T47D (cell line): Measurements from ENCODE around the gene FAM13A.

Source experiments
- DNase-seq, 2 experiments: peaks; one replicate each; pipeline versions ENCODE4 v3.0.0 to v3.0.0-alpha.2; 2011 to 2012; ENCODE audit warnings: low read depth in 1 of 2, low spot score in 1 of 2
- JUND ChIP-seq: IDR thresholded peaks from 2 replicates; pipeline ENCODE4 v1.6.1; 2012; ENCODE audit warnings: low read depth
- in situ Hi-C: cut with HindIII; loops from 2 replicates; pipeline ENCODE4 v1.10.0; 2016; ENCODE audit warnings: low sequenced_read_pairs, low pct_unique_long_range_greater_than_20kb

The FAM13A gene

GRCh38 chr4:88981993-88982392, 75.0 kb downstream of the FAM13A start:
- no peak for DNase-seq
- in situ Hi-C loops, result no loop called here
- no peak for TF ChIP-seq JUND

- TF ChIP-seq JUND, result no peak
- in situ Hi-C loops, result no loop called here
Observed at GRCh38 chr4:88981556-88981955, 75.4 kb downstream of the FAM13A start.

DNA sequence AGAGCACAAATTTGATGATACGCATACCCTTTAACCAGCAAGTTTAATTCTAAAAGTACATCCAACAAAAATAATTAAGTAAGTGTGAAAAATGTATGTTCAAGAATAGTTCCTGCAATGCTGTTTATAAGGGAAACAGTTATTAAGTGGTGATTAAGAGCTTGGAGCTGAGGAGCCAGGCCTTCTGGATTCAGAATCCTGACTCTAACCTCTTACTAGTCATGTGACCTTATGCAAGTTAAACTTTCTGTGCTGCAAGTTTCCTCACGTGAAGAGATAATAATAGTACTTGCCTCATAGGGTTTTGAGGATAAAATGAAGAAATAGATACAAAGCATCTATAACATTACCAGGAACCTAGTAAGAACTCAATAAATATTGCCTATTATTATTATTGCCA, 77.7 kb downstream of the FAM13A start:
- no peak for TF ChIP-seq JUND
- no peak for DNase-seq
- in situ Hi-C loops, result no loop called here

More at GRCh38 chr4:88981556-88981955, 75.4 kb downstream of the FAM13A start:
- DNase-seq, result no peak

- no peak for DNase-seq
- TF ChIP-seq JUND, result no peak
- in situ Hi-C loops, result no loop called here
Observed at GRCh38 chr4:88976775-88977035, 80.3 kb downstream of the FAM13A start.

- TF ChIP-seq JUND, result no peak
- no peak for DNase-seq
- in situ Hi-C loops, result no loop called here
Observed at GRCh38 chr4:88975958-88976774, 80.8 kb downstream of the FAM13A start.

DNA sequence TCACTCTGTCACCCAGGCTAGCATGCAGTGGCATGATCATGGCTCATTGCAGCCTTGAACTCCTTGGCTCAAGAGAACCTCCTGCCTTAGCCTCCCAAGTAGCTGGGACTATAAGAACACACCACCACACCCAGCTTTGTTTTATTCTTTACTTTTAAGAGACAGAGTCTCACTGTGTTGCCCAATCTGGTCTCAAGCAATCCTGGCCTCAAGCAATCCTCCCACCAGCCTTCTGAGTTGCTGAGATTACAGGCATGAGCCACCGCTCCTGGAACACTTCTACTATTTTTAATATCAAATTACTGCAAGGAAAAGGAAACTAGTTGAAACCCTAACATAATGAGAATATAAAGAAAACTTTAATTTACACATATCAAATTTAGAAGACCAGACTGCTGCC, 85.4 kb downstream of the FAM13A start:
- in situ Hi-C loops, result no loop called here
- DNase-seq, result no peak
- TF ChIP-seq JUND, result no peak

DNA sequence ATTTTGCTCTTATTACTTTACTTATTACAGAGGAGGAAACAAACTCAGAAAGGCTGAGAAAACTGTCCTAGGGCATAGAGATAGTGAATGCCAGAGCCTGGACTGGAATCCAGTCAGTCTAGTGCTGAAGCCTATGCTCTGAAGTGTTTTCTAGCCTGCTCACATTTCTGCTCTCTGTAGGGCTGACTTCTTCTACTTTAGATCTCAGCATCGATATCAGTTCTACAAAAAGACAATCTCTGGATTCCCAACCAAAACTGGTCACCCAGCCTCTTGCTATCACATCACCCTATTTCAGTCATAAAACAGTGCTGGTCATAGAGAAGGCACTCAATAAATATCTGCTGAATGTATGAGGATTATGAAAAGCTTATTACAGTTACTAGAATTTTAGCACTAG, 87.2 kb downstream of the FAM13A start:
- DNase-seq, result peak in 1 of 2 experiments; percentile 27
- in situ Hi-C loops, result no loop called here
- TF ChIP-seq JUND, result no peak

DNA sequence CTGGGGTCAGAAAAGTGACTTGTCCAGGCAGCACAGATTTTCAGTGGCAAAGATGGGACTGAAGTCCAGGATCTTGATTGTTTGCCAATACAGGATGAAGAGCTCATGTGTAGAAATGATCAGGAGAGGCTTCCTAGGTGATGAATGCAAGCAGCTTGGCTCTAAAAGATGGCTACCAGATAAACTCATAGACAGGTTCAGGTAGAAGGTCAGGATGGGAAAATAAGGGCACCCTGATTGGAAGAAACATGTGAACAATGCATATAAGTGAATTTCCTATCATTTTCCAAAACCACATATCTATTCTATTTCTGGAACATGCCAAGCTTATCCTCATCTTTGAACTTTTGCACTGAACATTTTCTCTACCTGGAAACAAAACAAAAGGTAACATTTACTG, 87.7 kb downstream of the FAM13A start:
- no peak for DNase-seq
- in situ Hi-C loops, result no loop called here
- no peak for TF ChIP-seq JUND

DNA sequence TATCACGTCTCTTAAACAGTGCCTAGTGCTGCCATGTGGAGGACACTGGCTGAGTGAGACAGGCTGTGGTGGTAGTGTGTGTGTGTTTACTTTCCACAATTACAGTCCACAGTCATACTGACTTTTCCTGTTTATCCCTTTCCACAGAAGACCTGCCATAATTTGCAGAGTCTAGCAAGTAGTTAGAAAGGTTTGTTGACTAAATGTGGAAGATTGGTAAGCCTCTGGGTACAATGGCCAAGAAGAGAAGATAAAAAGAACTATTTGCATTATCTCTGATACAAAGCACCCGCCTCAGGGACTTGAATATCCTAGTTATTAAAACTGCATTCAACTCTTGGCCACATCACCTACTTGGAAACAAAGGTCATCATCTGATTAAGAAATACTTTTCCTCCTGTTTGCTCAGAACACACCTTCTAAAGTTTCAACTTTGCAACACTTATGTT, 89.1 kb downstream of the FAM13A start:
- no peak for TF ChIP-seq JUND
- DNase-seq, result peak in 1 of 2 experiments; percentile 74
- in situ Hi-C loops, result no loop called here

GRCh38 chr4:88965053-88965452, 91.9 kb downstream of the FAM13A start:
- DNase-seq, result no peak
- in situ Hi-C loops, result no loop called here
- TF ChIP-seq JUND, result no peak

DNA sequence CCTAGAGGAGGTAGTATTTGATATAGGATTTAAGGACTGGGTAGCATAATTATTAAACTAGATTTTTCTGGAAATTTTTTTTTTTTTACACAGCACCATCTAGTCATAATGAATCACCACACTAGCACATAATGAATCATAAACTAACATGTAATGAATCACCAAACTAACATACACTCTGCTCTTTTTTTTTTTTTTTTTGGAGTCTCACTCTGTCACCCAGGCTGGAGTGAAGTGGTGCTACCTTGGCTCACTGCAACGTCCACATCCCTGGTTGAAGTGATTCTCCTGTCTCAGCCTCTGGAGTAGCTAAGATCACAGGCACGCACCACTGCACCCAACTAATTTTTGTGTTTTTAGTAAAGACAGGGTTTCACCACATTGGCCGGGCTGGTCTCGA, 92.5 kb downstream of the FAM13A start:
- no peak for TF ChIP-seq JUND
- DNase-seq, result no peak
- in situ Hi-C loops, result no loop called here

DNA sequence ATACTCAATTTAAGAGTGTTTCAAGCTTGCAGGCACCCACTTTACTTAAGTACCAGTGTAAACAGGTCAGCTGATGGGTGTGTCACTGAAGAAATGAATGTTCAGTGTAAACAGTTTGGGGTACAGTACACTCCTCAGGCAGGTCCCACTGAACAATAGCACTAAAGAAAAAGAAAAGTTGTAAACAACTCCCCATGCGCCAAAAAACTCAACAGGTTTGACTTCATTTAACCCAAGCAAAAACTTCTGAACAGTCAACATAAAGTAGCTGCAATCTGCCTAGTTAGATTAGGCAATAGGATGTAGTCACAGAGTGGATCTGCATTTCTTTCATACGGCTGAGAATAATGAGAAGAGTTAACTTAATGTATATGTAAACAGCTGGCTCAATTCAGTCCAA, 93.2 kb downstream of the FAM13A start:
- DNase-seq, result peak in 1 of 2 experiments; percentile 56
- no peak for TF ChIP-seq JUND
- in situ Hi-C loops, result no loop called here

DNA sequence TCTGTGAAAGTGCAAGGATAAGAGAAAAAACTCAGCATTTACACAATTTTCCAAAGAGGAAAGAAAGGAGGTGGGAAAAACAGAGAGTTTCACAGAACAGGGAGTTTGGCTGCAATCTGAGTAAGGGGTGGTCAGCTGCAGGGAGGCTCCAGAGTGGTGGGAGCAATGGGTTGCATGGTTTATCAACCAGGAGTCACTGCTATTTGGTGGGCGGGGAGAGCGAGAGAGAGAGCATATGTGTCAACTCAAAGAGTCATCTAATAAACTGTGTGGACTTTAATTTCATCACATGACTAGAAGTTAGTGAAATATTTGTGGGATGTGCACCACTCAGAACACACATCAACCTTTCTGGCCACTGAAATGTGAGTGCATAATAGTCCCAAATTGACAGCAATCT, 94.6 kb downstream of the FAM13A start:
- DNase-seq, result no peak
- no peak for TF ChIP-seq JUND
- in situ Hi-C loops, result no loop called here

DNA sequence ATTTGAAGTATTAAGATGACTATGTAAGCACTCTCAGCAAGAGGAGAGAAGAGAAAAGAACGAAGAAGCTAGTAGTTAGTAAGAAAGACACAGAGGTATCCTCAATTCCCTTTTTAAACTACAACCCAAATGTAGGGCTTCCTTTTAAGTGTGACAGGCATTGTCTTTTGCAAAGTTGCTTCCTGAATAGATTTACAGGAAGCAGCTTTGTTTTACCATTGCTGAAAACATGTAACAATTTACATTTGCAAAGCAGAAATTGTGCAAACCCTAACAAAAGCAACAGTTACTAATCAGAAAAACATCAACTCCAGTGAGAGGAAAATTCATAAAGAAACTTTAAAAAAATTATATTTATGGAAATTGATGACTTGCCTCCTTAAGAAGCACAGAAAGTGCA, 96.4 kb downstream of the FAM13A start:
- no peak for DNase-seq
- TF ChIP-seq JUND, result no peak
- in situ Hi-C loops, result no loop called here
